Muscle layer of duodenum (tissue), 2 donors: ENCODE results near the gene OPALIN.

Experiments
- H3K27ac ChIP-seq: one replicate; pipeline ENCODE4 v1.7.0; 2013; ENCODE audit warnings: mild to moderate bottlenecking, low read length
- H3K27me3 ChIP-seq: one replicate; pipeline ENCODE4 v1.7.0; 2013; ENCODE audit warnings: low read depth, mild to moderate bottlenecking, control low read depth, low read length
- H3K36me3 ChIP-seq, 2 donors: one replicate each; pipeline ENCODE4 v1.7.0; 2013; ENCODE audit warnings: low read length in 2 of 2, control low read depth in 1 of 2, mild to moderate bottlenecking in 1 of 2; ENCODE audit not compliant: insufficient read depth in 2 of 2, control insufficient read depth in 1 of 2
- H3K4me1 ChIP-seq, 2 donors: one replicate each; pipeline ENCODE4 v1.7.0; 2013; ENCODE audit warnings: low read length in 2 of 2, mild to moderate bottlenecking in 2 of 2, control low read depth in 1 of 2, moderate library complexity in 1 of 2; ENCODE audit not compliant: insufficient read depth in 2 of 2, control insufficient read depth in 1 of 2
- H3K4me3 ChIP-seq, 2 donors: one replicate each; pipeline ENCODE4 v1.7.0; 2013; ENCODE audit warnings: low read length in 2 of 2, low read depth in 1 of 2, mild to moderate bottlenecking in 1 of 2
- H3K9me3 ChIP-seq, 2 donors: one replicate each; pipeline ENCODE4 v1.7.0; 2013; ENCODE audit warnings: low read length in 2 of 2, control low read depth in 1 of 2, mild to moderate bottlenecking in 1 of 2; ENCODE audit not compliant: control insufficient read depth in 1 of 2
- donor health status: healthy.

Gene OPALIN

GRCh38 chr10:96334616-96335526, 23.9 kb downstream of the OPALIN start:
- Histone ChIP-seq H3K9me3 (no peaks in the 10 kb centered on the region), H3K27me3 (no peaks in the 10 kb centered on the region), H3K27ac (no peak overlapping the region), H3K4me1 (no peaks in the 10 kb centered on the region), H3K36me3 (no peaks in the 10 kb centered on the region), H3K4me3 (no peak overlapping the region)

GRCh38 chr10:96333101-96333500, 25.7 kb downstream of the OPALIN start:
- H3K4me1 ChIP-seq = no peaks in the 10 kb centered on the region
- H3K4me3 ChIP-seq = no peak overlapping the region
- no peaks in the 10 kb centered on the region for H3K9me3 ChIP-seq
- H3K36me3 ChIP-seq = no peaks in the 10 kb centered on the region
- H3K27ac ChIP-seq = no peak overlapping the region
- H3K27me3 ChIP-seq = no peaks in the 10 kb centered on the region

DNA sequence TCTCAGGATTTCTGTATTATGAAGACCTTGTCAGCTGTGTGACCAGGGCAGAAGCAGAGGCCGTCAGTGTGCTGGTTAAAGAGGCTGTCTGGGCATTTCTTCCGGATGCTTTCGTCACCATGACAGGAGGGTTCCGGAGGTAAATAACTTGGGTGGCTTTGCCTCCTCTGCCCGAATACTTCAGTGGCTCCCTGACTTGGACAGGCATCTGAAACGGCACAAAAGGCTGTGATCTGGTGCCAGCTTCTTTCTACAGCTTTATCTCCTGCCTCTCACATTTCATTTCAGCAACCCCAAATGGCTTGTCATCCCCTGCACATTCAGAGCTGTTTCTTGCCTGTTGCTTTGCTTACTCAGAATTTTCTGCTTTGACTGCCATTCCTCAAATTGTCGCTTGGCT, 31.3 kb downstream of the OPALIN start:
- Histone ChIP-seq H3K9me3 (no peaks in the 10 kb centered on the region), H3K27me3 (no peaks in the 10 kb centered on the region), H3K4me1 (no peaks in the 10 kb centered on the region), H3K36me3 (no peaks in the 10 kb centered on the region), H3K4me3 (no peak overlapping the region), H3K27ac (no peak overlapping the region)

DNA sequence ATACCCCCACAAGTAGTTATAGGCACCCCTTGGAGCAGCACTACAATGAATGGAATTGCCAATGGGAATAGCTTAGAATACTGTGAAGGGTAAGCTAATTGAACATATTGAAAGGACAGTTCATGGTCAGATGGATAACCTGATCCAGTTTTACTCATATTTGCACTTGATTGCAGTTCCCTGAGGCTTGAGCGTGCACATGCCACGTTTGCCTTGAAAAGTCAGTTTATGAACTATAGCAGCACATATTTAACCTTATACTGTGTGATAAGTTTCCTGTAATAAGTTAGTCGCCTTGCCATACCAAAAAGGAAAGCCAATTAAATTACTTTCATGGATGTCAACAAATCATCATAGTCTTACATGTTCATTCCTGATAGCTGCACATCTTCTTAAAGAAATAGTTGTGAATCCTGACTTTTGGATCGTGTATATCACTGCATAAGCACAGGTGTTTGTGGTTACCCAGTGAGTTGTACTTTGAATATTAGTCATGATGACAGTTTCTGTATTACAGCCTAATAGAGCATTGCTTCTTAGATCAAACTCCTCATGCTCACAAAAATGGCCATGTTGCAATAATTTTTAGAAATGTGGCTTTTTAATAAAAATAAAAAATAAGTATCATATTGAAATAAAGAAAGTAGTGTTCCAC, 33.0 kb downstream of the OPALIN start:
- H3K27ac ChIP-seq = no peak overlapping the region
- H3K4me1 ChIP-seq = no peaks in the 10 kb centered on the region
- no peak overlapping the region for H3K4me3 ChIP-seq
- no peaks in the 10 kb centered on the region for H3K36me3 ChIP-seq
- no peaks in the 10 kb centered on the region for H3K27me3 ChIP-seq
- no peaks in the 10 kb centered on the region for H3K9me3 ChIP-seq

DNA sequence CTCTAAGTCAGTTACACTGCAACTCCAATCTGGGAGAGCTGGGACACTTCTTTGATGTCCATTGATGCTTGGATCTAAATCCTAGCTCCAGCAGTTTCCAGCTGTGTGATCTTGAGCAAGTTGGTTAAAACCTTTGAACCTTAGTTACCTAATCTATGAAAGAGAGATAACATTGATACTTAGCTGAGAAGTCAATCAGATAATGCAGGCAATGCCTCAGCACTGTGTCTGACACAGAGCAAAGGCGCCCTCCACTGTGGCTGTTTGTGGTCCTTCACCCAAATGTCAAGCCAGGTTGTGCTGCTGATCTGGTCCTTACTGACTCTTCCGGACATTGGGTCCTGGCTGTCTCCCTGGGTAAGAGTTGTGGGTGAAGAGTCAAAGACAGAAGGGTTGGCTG, 34.4 kb downstream of the OPALIN start:
- Histone ChIP-seq H3K27ac (no peak overlapping the region), H3K27me3 (no peaks in the 10 kb centered on the region), H3K36me3 (no peaks in the 10 kb centered on the region), H3K4me3 (no peak overlapping the region), H3K9me3 (no peaks in the 10 kb centered on the region), H3K4me1 (no peaks in the 10 kb centered on the region)

DNA sequence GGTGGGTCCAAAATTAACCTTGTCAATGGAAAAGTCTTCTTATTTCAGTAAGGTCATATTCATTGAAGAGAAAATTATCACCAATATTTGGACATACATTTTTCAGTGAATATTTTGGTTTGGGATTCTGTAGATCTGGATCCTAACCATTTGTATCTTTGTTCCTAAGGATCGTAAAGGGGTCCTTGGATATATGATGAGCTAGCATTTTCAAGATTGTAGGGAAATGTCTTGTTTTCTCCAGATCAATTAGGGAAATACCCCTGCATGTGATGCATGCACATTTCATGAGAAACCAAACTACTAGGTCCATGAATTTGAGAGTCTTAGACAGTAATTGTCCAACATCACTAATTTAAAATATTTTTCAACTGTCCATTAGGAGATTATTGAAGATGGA, 36.5 kb downstream of the OPALIN start:
- Histone ChIP-seq H3K36me3 (no peaks in the 10 kb centered on the region), H3K9me3 (no peaks in the 10 kb centered on the region), H3K4me3 (no peak overlapping the region), H3K27me3 (no peaks in the 10 kb centered on the region), H3K4me1 (no peaks in the 10 kb centered on the region), H3K27ac (no peak overlapping the region)

GRCh38 chr10:96321822-96322221, 37.0 kb downstream of the OPALIN start:
- Histone ChIP-seq H3K27ac (no peak overlapping the region), H3K9me3 (no peaks in the 10 kb centered on the region), H3K36me3 (no peaks in the 10 kb centered on the region), H3K4me1 (no peaks in the 10 kb centered on the region), H3K4me3 (no peak overlapping the region), H3K27me3 (no peaks in the 10 kb centered on the region)

GRCh38 chr10:96319754-96320474, 38.9 kb downstream of the OPALIN start:
- no peaks in the 10 kb centered on the region for H3K27me3 ChIP-seq
- H3K27ac ChIP-seq = no peak overlapping the region
- no peak overlapping the region for H3K4me3 ChIP-seq
- no peaks in the 10 kb centered on the region for H3K9me3 ChIP-seq
- no peaks in the 10 kb centered on the region for H3K4me1 ChIP-seq
- H3K36me3 ChIP-seq = no peaks in the 10 kb centered on the region

- H3K27me3 ChIP-seq = no peaks in the 10 kb centered on the region
- no peaks in the 10 kb centered on the region for H3K36me3 ChIP-seq
- no peak overlapping the region for H3K27ac ChIP-seq
- no peaks in the 10 kb centered on the region for H3K4me1 ChIP-seq
- no peaks in the 10 kb centered on the region for H3K9me3 ChIP-seq
- no peak overlapping the region for H3K4me3 ChIP-seq
Measured at GRCh38 chr10:96317067-96317833, 41.6 kb downstream of the OPALIN start.

DNA sequence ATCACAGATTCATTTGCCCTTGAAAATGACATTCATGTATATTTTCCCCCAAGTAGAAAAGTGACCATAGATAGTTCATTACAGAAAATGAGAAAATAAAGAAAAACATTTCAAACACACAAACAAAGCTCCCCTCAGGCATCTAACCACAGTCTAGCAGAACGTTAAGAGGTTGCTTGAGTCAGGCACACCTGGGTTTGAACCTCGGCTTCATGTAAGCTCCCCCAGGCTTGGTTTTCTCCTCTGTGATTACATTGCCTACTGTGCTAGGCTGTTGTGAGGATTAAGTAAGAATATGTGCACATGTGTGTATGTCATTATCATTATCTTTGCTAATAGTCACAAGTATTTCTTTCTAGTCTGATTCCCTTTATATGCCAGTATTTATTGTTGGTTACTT, 45.5 kb downstream of the OPALIN start:
- H3K9me3 ChIP-seq = no peaks in the 10 kb centered on the region
- H3K4me1 ChIP-seq = peaks cover 0 to 15% of the 10 kb centered on the region in 2 donors
- no peak overlapping the region for H3K4me3 ChIP-seq
- no peak overlapping the region for H3K27ac ChIP-seq
- no peaks in the 10 kb centered on the region for H3K36me3 ChIP-seq
- no peaks in the 10 kb centered on the region for H3K27me3 ChIP-seq
